NCI-H1694 treated with DMSO at 0.1 percent for 48 hours (cell line): ENCODE results near the gene SCYL1.
"Not testable (repeated sequence)": the region's sequence is repeated elsewhere in the genome, so short reads cannot be mapped to it uniquely, and the experiment has no call there.

Experiments used
- DNase-seq: peaks from one replicate; lab custom pipeline; 2025; lab: John Stamatoyannopoulos, UW

Gene SCYL1

DNA sequence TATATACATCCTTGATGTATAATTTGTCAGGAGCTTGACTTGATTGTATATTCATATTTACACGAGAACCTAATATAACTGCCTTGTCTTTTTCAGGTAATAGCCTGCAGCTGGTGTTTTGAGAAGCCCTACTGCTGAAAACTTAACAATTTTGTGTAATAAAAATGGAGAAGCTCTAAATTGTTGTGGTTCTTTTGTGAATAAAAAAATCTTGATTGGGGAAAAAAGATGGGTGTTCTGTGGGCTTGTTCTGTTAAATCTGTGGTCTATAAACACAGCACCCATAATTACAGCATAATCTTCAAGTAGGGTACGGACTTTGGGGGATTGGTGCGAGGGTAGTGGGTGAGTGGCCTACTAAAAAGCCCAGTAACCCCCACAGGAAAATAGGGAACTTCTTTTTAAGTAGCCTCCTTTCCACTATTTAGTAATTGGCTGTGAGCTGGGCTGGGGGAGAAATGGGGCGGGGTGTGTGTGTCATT lies 18.6 kb upstream of the SCYL1 start:
- DNase-seq = no peak

DNA sequence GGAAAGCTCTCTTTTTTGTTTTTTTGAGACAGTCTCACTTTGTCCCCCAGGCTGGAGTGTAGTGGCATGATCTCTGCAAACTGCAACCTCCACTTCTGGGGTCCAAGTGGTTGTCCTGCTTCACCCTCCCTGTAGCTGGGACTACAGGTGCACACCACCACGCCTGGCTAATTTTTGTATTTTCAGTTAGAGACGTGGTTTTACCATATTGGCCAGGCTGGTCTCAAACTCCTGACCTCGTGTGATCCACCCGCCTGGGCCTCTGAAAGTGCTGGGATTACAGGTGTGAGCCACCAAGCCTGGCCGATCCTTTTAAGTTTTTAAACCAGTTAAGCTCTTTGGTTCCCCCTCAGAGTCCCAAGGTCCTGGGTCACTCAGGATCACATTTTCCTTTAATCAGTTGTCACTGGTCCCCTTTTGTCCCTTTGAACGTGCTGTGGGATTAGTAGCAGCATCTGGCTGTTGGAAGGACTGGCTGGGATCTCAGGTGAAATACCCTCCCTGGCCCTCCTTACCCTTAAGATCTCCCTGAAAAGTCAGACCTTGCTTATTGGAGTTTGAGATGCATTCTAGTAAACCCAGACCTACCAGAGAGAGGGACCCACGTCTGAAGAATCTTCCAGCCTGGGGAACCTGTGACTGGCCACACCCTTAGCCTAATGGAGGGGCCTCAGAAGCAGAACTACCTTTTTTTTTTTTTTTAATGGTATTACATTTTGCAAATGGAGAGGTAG lies 17.9 kb upstream of the SCYL1 start:
- DNase-seq = no peak

DNA sequence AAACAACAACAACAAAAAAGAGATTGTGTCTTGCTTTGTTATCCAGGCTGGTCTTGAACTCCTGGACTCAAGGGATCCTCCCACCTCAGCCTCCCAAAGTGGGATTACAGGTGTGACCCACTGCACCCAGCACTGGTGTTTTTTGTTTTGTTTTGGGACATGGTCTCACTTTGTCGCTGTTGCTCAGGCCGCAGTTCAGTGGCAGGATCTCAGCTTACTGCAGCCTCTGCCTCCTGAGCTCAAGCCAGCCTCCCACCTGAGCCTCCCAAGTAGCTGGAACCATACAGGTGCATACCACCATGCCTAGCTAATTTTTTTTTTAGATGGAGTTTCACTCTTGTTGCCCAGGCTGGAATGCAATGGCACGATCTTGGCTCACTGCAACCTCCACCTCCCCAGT lies 12.6 kb upstream of the SCYL1 start:
- DNase-seq = not testable (repeated sequence)

DNA sequence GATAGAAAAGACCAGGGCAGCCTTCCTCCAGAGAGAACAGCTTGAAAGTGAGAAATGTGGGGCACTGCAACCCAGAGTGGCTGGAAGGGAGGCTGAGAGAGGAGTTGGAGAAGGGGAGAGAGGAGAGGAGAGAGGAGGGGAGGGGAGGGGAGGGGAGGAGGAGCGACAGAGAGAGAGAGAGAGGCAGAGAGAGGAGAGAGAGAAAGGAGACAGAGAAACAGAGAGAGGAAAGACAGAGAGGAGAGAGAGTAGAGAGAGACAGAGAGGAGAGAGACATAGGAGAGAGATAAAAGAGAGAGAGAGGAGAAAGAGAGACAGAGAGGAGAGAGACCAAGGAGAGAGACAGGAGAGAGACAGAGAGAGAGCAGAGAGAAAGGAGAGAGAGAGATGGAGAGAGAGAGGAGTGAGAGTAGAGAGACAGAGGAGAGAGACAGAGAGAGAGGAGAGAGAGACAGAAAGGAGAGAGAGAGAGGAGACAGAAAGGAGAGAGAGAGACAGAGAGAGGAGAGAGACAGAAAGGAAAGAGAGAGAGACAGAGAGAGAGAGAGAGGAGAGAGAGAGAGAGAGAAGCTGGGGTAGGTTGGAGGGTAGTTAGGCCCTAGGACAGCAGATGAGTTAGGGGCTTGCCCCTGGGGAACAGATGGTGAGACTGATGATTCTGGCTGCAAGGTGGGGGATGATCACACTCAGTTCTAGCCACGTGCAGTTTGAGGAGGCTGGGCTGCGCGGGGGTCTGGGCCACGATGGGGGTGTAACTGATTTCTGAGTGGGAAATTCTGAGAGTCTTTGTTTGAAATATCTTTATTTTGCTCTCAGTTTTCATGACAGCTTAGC lies 8.5 kb upstream of the SCYL1 start:
- peak; percentile 42 for DNase-seq

DNA sequence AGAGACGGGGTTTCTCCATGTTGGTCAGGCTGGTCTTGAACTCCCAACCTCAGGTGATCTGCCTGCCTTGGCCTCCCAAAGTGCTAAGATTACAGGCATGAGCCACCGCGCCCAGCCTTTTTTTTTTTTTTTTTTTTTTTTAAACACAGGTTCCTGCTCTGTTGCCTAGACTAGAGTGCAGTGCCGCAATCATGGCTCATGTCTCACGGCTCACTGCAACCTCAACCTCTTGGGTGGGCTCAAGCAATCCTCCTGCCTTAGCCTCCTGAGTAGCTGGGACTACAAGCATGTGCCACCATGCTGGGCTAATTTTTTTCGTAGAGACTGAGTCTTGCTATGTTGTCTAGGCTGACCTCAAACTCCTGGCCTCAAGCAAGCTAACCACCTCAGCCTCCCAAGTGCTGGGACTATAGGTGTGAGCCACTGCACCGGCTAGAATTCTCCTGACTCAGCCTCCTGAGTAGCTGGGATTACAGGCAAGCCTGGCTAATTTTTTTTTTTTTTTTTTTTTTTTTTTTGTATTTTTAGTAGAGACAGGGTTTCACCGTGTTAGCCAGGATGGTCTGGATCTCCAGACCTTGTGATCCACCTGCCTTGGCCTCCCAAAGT lies 5.8 kb upstream of the SCYL1 start:
- DNase-seq = not testable (repeated sequence)

DNA sequence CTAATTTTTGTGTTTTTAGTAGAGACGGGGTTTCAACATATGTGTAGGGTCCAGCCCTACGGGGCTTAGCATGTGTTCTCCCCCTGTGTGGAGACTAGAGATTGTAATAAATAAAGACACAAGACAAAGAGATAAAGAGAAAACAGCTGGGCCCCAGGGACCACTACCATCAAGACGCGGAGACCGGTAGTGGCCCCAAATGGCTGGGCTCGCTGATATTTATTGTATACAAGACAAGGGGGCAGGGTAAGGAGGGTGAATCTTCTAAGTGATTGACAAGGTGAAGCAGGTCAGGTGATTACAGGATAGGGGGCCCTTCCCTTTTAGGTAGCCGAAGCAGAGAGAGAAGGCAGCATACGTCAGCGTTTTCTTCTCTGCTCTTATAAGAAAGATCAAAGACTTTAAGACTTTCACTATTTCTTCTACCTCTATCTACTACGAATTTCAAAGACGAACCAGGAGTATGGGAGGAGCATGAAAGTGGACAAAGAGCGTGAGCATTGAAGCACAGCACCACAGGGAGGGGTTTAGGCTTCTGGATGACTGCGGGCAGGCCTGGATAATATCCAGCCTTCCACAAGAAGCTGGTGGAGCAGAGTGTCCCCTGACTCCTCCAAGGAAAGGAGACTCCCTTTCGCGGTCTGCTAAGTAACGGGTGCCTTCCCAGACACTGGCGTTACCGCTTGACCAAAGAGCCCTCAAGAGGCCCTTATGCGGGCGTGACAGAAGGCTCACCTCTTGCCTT lies 2.9 kb upstream of the SCYL1 start:
- DNase-seq = not testable (repeated sequence)

DNA sequence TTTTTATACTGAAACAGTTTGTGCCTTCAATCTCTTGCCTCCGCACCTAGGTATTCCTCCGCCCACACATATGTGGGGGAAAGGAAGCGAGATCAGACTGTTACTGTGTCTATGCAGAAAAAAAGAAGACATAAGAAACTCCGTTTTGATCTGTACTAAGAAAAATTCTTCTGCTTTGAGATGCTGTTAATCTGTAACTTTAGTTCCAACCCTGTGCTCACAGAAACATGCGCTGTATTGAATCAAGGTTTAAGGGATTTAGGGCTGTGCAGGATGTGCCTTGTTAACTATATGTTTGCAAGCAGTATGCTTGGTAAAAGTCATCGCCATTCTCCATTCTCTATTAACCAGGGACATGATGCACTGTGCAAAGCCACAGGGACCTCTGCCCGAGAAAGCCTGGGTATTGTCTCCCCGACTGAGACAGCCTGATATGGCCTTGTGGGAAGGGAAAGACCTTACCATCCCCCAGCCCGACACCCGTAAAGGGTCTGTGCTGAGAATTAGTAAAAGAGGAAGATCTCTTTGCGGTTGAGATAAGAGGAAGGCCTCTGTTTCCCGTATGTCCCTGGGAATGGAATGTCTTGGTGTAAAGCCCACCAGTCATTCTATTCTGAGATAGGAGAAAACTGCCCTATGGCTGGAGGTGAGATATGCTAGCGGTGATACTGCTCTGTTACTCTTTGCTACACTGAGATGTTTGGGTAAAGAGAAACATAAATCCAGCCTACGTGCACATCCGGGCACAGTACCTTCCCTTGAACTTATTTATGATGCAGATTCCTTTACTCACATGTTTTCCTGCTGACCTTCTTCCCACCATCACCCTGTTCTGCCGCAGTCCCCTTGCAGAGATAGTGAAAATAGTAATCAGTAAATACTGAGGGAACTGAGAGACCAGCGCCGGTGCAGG lies 1.9 kb upstream of the SCYL1 start:
- DNase-seq = not testable (repeated sequence)

DNA sequence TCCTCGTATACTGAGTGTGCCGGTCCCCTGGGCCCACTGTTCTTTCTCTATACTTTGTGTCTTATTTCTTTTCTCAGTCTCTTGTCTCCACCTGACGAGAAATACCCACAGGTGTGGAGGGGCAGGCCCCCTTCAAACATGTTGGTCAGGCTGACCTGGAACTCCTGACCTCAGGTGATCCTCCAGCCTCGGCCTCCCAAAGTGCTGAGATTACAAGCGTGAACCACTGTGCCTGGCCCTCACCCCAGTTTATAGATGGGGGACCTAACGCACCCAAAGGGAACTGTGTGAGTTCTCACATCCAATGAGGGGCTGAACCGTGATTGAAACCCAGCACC lies 1.3 kb upstream of the SCYL1 start:
- not testable (repeated sequence) for DNase-seq

DNA sequence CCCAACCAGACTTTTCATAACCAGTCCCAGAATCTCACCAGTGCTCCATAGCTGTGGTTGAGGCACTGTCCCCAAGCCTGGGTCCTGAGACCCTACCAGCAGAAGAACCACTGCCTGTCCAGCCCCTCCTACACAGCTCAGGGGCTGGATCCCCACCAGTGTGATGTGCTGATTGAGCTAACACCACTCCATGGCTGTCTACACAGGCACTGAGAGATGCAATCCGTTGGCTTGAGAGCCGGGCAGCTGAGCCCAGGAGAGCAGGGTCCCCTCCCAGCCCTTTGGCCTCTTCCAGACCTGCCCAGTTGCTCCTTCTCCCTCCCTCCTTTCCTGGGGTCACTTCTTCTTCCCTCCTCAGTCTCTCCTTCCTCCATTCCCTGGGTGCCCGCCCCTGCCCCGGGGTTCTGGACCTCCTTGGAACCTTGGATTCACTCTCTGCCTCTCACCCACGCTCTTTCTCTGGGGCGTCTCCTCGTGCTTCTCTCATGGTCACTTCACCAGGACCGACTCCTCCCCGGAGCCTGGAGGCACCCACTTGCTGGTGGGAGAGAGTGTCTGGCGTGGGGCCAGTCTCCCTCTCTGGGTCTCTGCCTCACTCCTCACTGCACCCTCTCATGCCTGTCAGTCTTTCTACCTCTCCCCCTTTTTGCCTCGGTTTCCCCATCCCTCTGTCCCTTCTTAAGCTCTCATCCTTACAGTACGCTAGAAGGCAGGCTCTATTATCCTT lies 706 bp upstream of the SCYL1 start:
- DNase-seq = no peak

DNA sequence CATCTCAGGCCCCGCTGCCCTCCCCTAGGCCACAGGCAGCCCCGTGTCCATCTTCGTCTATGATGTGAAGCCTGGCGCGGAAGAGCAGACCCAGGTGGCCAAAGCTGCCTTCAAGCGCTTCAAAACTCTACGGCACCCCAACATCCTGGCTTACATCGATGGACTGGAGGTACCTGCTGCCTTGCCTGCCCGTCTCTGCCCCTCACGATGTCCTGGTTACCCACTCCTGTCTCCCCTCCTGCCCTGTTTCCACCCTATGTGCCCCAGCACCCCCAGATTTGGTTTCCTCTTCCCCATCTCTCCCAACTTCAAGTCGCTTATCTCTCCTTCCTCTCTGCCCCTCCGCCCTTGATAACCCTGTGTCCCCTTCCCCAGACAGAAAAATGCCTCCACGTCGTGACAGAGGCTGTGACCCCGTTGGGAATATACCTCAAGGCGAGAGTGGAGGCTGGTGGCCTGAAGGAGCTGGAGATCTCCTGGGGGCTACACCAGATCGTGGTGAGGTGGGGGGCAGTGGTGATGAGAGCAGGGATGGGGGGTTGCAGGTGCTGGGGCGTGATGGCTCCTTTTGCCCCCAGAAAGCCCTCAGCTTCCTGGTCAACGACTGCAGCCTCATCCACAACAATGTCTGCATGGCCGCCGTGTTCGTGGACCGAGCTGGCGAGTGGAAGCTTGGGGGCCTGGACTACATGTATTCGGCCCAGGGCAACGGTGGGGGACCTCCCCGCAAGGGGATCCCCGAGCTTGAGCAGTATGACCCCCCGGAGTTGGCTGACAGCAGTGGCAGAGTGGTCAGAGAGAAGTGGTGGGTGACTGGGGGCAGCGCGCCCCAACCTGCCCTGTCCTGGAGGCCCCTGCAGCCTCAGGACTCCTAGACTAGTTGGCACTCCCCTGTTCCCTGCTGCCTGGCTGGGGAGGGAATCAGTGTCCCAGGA lies 930 bp downstream of the SCYL1 start:
- no peak for DNase-seq

DNA sequence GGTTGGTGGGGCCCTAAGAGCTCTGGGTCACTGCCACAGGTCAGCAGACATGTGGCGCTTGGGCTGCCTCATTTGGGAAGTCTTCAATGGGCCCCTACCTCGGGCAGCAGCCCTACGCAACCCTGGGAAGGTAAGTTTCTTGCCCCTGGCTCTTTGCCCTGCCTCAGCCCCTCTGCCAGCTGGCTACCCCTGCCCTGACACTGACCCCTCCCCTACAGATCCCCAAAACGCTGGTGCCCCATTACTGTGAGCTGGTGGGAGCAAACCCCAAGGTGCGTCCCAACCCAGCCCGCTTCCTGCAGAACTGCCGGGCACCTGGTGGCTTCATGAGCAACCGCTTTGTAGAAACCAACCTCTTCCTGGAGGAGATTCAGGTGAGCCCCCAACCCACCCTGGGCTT lies 1.9 kb downstream of the SCYL1 start:
- no peak for DNase-seq

DNA sequence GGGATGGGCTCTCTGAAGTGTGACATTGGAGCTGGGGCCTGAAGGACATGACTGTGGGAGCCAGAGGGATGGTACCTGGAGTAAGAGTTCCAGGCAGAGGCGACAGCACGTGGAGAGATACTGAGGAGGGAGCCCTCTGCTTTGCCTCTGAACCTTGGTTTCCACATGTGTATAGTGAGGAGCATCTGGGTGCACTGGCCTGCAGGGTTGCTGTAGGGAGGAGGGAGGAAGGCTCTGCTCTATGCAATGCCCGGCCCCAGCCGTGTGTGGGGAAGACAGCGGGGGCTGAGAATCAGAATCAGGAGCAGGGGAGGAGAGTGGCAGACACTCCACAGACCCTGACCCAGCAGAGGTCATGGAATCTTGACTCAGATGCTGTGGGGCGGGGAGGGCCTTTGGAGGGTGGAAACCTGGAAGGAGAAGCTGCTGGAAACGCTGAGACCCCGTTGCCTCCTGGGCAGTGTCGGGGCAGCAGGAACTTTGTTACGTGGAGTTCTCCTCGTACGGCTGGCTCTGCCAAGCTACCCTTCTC lies 4.0 kb downstream of the SCYL1 start:
- no peak for DNase-seq

DNA sequence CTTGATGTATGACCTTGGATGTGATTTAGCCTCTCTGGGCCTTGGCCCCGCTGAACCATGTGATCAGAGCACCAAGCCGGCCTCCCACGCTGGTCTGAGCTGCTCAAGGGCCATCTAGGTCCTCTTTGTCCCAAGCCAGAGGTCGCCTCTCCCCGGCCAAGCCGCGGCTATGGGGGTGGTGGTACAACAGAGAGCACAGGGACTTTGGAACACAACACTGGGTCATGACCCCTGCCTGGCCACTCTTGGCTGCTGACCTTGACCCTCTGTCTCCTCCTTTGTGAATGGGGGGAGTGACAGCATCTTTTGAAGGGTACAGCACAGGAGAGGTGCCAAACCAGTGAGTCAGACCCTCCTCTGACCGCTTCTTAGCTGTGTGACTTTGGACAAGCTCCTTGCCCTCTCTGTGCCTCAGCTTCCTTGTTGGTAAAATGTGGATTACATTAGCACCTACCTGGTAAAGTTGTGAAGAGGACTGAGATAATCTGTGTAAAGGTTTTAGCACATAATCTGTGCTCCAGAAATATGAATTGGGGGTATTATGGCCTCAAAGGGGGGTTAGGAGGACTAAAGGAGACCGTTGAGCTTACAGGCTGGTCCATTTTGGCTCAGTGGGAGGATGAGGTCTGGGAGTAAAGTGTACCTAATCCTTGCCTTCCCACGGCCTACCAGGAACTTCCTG lies 4.7 kb downstream of the SCYL1 start:
- DNase-seq = no peak

DNA sequence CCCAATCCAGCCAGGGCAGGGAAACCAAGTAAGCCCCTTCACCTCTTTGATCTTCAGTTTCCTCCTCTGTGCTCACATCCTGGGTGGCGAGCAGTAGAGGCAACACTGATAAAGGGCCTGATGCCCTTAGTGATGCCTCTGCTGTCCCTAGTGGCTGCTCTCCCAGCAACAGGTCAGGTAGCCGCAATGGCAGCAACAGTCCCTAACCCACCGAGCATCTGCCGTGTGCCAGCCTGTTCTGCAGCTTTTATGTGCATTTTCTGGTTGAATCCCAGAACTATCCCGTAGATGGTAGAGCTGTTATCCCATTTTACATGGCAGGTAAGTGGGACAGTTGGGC lies 5.2 kb downstream of the SCYL1 start:
- no peak for DNase-seq

DNA sequence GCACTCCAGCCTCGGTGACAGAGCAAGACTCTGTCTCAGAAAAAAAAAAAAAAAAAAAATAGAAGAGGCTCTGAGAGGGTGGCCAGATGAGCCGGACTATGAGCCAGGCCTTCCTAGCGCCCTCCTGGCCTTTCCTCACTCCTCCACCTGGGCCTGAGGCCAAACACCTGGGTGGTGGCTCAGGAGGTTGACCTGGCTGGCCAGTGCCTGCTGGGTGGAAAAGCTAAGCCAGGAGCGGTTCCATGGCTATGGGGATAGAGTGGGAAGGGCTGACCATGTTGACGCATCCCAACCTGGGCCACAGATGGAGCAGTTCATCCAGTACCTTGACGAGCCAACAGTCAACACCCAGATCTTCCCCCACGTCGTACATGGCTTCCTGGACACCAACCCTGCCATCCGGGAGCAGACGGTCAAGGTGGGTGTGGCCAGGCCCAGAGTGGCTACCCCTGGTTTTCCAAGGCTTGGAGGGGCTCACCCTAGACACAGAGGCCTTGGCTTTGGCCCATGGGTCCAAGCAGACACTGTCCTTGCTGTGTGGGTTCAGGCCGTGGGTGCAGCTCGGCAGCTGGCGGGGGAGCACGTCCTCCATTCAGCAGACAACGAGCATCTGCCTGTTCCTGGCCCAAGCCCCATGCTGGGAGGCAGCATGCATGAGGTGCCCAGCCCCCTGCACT lies 7.6 kb downstream of the SCYL1 start:
- DNase-seq = no peak

DNA sequence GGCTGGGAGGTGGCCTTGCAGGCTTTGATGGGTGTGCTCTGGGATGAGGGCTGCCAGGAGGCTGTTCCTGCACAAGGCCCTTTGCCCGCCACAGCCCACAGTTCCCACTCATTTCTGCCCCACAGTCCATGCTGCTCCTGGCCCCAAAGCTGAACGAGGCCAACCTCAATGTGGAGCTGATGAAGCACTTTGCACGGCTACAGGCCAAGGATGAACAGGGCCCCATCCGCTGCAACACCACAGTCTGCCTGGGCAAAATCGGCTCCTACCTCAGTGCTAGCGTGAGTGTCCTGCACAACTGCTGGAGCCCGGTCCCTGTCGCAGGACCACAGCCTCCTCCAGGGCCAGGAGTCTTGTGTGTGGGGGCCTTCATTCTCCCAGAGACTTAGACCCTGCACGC lies 10.2 kb downstream of the SCYL1 start:
- no peak for DNase-seq

DNA sequence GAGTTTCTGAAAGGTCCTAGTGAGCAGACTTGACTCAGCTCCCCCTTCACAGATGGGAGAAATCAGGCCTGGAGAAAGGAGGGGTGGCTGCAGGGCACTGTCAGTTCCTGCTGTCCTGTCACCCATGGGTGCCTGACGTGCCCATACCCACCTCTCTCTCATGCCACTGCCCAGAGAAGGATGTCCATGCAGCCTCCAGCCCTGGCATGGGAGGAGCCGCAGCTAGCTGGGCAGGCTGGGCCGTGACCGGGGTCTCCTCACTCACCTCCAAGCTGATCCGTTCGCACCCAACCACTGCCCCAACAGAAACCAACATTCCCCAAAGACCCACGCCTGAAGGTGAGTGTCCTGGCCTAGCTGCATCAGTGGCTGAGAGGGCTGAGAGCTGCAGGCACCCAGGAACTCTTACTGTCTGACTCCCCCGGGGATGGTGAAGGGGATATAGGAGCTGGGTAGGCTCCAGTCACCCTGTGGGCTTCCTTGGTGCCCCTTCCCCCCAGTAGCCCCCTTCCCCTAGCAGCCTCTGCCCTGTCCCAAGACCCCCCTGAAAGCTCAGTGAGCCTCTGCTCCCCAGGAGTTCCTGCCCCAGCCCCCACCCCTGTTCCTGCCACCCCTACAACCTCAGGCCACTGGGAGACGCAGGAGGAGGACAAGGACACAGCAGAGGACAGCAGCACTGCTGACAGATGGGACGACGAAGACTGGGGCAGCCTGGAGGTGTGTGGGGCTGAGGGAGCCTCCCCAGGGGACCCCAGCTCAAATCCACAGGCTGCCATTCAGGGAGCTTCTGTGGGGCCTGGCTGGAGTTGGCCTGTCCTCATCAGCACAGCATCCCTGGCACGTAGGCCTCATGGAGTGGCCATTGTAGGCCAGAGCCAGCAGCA lies 11.8 kb downstream of the SCYL1 start:
- DNase-seq = no peak
